ENCODE measurements around the gene TDRD3. TPM values are rescaled to one million over a fixed set of nuclear protein-coding genes. Genes with fewer than 3 reads are reported as not detected.
"Not testable (repeated sequence)": the region's sequence is repeated elsewhere in the genome, so short reads cannot be mapped to it uniquely, and the experiment has no call there.

TDRD3 gene
- total RNA-seq, 1 donor from 2014 or later: 28.5 TPM

GRCh38 chr13:60398907-60399589 is 2.0 kb downstream of the TDRD3 start:
- Mint-ChIP-seq H3K36me3 (ENCODE audit: insufficient read depth) (no peaks in the 10 kb centered on the region), H3K4me1 (ENCODE audit: low read depth) (peaks cover 40% of the 10 kb centered on the region), H3K9me3 (ENCODE audit: low read depth) (no peaks in the 10 kb centered on the region), H3K27ac (peak overlapping the region; percentile 99), H3K4me3 (ENCODE audit: low read depth) (peak overlapping the region; percentile 88), H3K27me3 (no peaks in the 10 kb centered on the region)
- no peak for DNase-seq (ENCODE audit: low spot score, unreplicated experiment)
- no peak for TF ChIP-seq CTCF (IDR thresholded peaks at IDR 0.05; ENCODE audit: unreplicated experiment)

GRCh38 chr13:60402022-60402421 is 5.0 kb downstream of the TDRD3 start:
- H3K27me3 Mint-ChIP-seq: no peaks in the 10 kb centered on the region
- peaks cover 4% of the 10 kb centered on the region for H3K36me3 Mint-ChIP-seq (ENCODE audit: insufficient read depth)
- TF ChIP-seq CTCF (IDR thresholded peaks at IDR 0.05; ENCODE audit: unreplicated experiment): no peak
- H3K27ac Mint-ChIP-seq: no peak overlapping the region
- no peak for DNase-seq (ENCODE audit: low spot score, unreplicated experiment)
- peaks cover 37% of the 10 kb centered on the region for H3K4me1 Mint-ChIP-seq (ENCODE audit: low read depth)
- H3K4me3 Mint-ChIP-seq (ENCODE audit: low read depth): no peak overlapping the region
- peaks cover 6% of the 10 kb centered on the region for H3K9me3 Mint-ChIP-seq (ENCODE audit: low read depth)

- Mint-ChIP-seq H3K4me1 (ENCODE audit: low read depth) (peaks cover 4% of the 10 kb centered on the region), H3K4me3 (ENCODE audit: low read depth) (no peak overlapping the region), H3K27me3 (no peaks in the 10 kb centered on the region), H3K27ac (no peak overlapping the region), H3K9me3 (ENCODE audit: low read depth) (peaks cover 19% of the 10 kb centered on the region), H3K36me3 (ENCODE audit: insufficient read depth) (peaks cover 19% of the 10 kb centered on the region)
- DNase-seq (ENCODE audit: low spot score, unreplicated experiment): no peak
- TF ChIP-seq CTCF (IDR thresholded peaks at IDR 0.05; ENCODE audit: unreplicated experiment): no peak
Measured at GRCh38 chr13:60407095-60407494, 10.1 kb downstream of the TDRD3 start.

GRCh38 chr13:60407852-60408251 is 10.8 kb downstream of the TDRD3 start:
- not testable (repeated sequence) for DNase-seq (ENCODE audit: low spot score, unreplicated experiment); H3K27ac Mint-ChIP-seq

GRCh38 chr13:60409574-60410292 is 12.7 kb downstream of the TDRD3 start:
- DNase-seq (ENCODE audit: low spot score, unreplicated experiment); H3K4me1 Mint-ChIP-seq (ENCODE audit: low read depth); H3K27me3 Mint-ChIP-seq; H3K27ac Mint-ChIP-seq; H3K4me3 Mint-ChIP-seq (ENCODE audit: low read depth): not testable (repeated sequence)
- peaks cover 19% of the 10 kb centered on the region for H3K36me3 Mint-ChIP-seq (ENCODE audit: insufficient read depth)
- peaks cover 19% of the 10 kb centered on the region for H3K9me3 Mint-ChIP-seq (ENCODE audit: low read depth)

More at GRCh38 chr13:60407852-60408251, 10.8 kb downstream of the TDRD3 start:
- H3K36me3 Mint-ChIP-seq (ENCODE audit: insufficient read depth): peaks cover 19% of the 10 kb centered on the region
- H3K4me1 Mint-ChIP-seq (ENCODE audit: low read depth); H3K4me3 Mint-ChIP-seq (ENCODE audit: low read depth); H3K27me3 Mint-ChIP-seq: not testable (repeated sequence)
- H3K9me3 Mint-ChIP-seq (ENCODE audit: low read depth): peaks cover 19% of the 10 kb centered on the region

GRCh38 chr13:60410299-60410698 is 13.3 kb downstream of the TDRD3 start:
- TF ChIP-seq CTCF (IDR thresholded peaks at IDR 0.05; ENCODE audit: unreplicated experiment): no peak
- Mint-ChIP-seq H3K4me3 (ENCODE audit: low read depth) (no peak overlapping the region), H3K27ac (no peak overlapping the region), H3K4me1 (ENCODE audit: low read depth) (peaks cover 4% of the 10 kb centered on the region), H3K9me3 (ENCODE audit: low read depth) (peaks cover 19% of the 10 kb centered on the region), H3K27me3 (no peaks in the 10 kb centered on the region), H3K36me3 (ENCODE audit: insufficient read depth) (peaks cover 16% of the 10 kb centered on the region)
- no peak for DNase-seq (ENCODE audit: low spot score, unreplicated experiment)
